Retinal pigment epithelial cell (primary cell): ENCODE data around the gene ANKRD9.

ENCODE experiments used
- DNase-seq: peaks from one replicate; pipeline ENCODE4 v3.0.0-alpha.2; 2010; ENCODE audit warnings: low read depth
- H3K4me3 ChIP-seq: 2 replicates; pipeline ENCODE4 v1.5.1; 2011; ENCODE audit warnings: mild to moderate bottlenecking, low read length, control low read depth, moderate library complexity
- CTCF ChIP-seq: conservative IDR thresholded peaks from 2 replicates; pipeline ENCODE4 v1.5.1; 2011; ENCODE audit warnings: low read depth, low read length, control low read depth, inconsistent platforms

ANKRD9 gene

GRCh38 chr14:102457509-102457908 is 52.1 kb downstream of the ANKRD9 start:
- TF ChIP-seq CTCF: no peak
- H3K4me3 ChIP-seq: no peak overlapping the region
- no peak for DNase-seq

- no peak for TF ChIP-seq CTCF
These were observed 54.9 kb downstream of the ANKRD9 start for GRCh38 chr14:102454711-102455110.

GRCh38 chr14:102452302-102452701 is 57.3 kb downstream of the ANKRD9 start:
- no peak for DNase-seq
- TF ChIP-seq CTCF: no peak
- H3K4me3 ChIP-seq: no peak overlapping the region

More at GRCh38 chr14:102454711-102455110, 54.9 kb downstream of the ANKRD9 start:
- no peak overlapping the region for H3K4me3 ChIP-seq
- DNase-seq: no peak
